NCI-H128 (cell line): ENCODE results near the gene LAMA4.
A peak's percentile ranks its signal among the peaks of the same experiment; 100 is the strongest.

Source experiments
- DNase-seq: peaks from one replicate; lab custom pipeline; 2025; ENCODE audit not compliant: unreplicated experiment; lab: John Stamatoyannopoulos, UW

Gene LAMA4

GRCh38 chr6:112193535-112194051 is 60.8 kb downstream of the LAMA4 start:
- DNase-seq: no peak

- DNase-seq: no peak
Measured at GRCh38 chr6:112193117-112193516, 61.2 kb downstream of the LAMA4 start.

DNA sequence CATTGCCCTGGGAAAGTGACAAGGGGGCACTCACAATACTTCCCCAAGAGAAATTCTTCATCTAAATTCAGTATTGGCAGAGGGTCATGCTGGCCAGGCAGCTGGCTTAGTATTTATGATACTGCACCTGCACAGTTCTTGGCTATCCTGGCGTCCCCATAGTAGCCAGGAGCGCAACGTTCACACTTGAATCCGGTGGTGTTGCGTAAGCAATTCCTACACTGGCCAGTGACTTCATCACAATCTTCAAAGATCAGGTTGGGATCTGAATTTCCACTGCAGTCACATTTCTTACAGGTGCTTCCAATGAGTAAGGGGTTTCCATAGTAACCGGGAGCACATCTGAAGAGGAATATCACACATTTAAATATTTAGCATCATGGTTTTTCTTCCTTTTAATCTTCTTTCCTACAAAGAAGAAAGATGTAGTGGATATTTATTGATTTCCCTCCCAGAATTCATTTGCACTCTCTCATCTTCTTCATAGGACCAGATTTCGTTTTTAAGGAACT is 62.8 kb downstream of the LAMA4 start:
- no peak for DNase-seq

- no peak for DNase-seq
Measured at GRCh38 chr6:112190164-112190563, 64.2 kb downstream of the LAMA4 start.

- no peak for DNase-seq
Measured at GRCh38 chr6:112189494-112189893, 64.9 kb downstream of the LAMA4 start.

- no peak for DNase-seq
Measured at GRCh38 chr6:112188906-112189305, 65.5 kb downstream of the LAMA4 start.

DNA sequence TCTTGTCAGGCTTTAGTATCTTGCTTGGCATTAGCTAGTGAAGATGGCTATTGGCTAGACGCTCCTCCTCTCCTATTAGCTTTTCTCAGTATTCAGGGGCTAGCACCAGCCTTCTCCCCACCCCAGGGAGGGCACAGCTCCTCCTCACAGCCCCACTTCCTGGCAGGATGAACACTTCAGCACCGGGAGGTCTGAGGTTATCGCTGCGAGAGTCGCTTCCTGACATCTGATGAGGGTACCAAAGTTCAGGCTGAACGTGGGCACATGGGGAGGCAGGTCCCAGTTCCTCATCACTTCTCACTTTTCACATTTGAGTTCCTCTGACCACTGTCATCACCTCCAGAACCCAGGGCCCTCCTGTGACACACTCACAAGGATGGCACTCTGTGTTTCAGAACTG is 66.6 kb downstream of the LAMA4 start:
- no peak for DNase-seq

GRCh38 chr6:112184951-112185350 is 69.4 kb downstream of the LAMA4 start:
- no peak for DNase-seq

DNA sequence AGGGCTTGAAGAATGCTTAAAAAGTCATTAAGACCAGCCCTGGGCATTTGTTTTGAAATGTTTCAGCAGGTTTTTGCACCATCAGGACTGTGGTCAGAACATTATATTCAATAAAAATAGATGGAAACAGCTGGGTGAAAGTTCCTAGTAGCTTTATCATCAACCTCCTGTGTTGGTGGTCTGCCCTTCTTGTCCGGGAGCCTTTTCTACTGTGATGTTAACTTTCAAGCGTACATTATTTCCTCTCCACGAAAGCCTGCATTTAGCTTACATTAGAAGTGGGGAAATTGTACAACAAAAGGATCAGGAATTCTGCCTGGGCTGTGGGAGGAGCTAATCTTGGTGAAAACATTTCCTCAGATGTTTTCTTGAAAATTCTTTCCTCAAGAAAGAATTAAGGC is 71.1 kb downstream of the LAMA4 start:
- DNase-seq: no peak

- DNase-seq: no peak
Measured at GRCh38 chr6:112181130-112181529, 73.2 kb downstream of the LAMA4 start.

- DNase-seq: no peak
Measured at GRCh38 chr6:112180095-112180820, 74.1 kb downstream of the LAMA4 start.

- DNase-seq: no peak
Measured at GRCh38 chr6:112179631-112180030, 74.7 kb downstream of the LAMA4 start.

GRCh38 chr6:112178846-112179245 is 75.5 kb downstream of the LAMA4 start:
- DNase-seq: no peak

GRCh38 chr6:112177092-112177491 is 77.3 kb downstream of the LAMA4 start:
- no peak for DNase-seq

DNA sequence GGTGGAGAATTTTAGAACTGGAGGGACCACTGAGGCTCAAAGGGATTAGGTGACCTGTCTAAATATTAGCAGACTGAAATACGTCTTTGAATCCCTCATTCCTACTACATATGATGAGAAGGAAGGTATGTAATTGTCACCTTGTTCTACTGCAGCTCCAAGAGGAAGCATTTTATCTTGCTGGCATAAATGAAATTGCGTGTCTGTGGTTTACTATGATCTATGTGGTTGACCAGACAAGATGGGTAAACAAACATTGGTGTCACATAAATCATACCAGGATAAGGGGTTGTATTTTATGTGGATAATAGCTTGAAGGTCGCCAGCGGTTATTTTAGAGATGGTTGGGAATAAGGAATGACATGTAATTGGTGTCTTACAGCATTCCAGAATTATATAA is 78.2 kb downstream of the LAMA4 start:
- DNase-seq: no peak

DNA sequence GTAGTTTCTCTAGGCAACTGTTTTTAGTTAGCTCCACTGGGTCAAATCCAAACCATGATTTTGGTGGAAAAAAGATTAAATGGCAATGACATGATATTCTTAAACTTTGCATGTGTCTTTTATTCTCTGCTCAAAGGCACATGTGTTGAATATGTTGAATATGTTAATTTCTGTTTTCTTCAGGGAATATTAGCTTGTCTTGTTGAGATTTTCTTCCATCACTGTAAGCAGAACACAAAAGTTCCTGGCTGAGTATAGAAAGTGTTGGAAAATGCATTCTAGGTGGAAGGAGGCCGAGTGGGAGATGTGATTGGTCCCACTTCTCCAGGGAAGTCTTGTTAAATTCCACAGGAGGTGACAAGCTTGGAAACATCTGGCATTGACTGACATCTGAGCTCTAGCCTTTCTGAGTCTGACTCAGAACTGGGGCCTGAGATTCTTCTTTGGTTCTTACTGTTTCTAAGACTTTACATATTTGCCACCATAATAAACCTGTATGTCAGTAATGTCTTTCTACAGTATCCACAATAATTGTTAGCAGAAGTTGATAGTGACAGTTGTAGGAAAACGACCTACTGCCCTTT is 81.1 kb downstream of the LAMA4 start:
- no peak for DNase-seq

- DNase-seq: no peak
Measured at GRCh38 chr6:112172540-112172939, 81.8 kb downstream of the LAMA4 start.

GRCh38 chr6:112169541-112169940 is 84.8 kb downstream of the LAMA4 start:
- no peak for DNase-seq

DNA sequence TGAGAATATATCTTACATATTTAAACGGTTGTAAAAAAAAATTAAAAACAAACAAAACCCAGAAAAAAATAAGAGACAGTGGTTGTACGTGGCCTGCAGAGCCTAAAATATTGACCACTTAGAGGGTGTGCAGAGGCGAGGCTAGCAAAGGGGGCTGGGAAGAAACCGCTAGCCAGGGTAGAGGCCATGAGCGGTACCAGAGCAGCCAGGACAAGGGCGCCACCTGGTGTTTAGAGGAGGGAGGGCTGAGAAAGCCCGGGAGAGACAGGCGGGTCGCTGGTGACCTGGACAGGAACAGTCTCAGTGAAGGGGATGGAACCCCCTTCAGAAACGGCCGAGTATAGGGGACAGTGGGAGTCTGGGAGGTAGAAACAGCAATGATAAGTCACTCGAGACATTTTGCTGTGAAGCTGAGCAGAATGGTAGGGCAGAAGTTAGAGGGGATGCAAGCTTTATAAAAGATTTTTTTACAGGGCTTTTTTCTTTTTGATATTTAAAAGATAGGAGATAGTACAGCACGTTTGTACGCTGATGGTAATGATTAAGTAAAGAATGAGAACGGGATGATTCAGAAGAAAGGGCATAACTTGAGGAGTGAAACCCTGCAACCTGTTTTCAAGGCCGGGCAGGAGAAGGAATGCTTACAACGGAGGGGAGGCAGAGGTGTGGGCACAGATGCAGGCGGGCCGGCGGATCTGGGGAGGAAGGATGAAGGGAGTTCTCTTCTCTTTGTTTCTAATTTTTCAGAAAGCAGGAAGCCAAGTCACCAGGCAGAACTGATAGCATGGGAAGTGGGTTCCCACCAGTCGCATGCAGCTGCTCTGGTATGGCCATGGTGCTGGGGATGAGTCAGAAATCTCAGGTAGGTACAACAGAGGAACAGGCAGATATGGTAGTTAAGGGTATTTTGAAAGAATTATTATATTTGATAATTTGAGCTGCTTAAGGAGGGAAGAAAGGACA is 90.8 kb downstream of the LAMA4 start:
- DNase-seq: peak; percentile 11

- no peak for DNase-seq
Measured at GRCh38 chr6:112160745-112161144, 93.6 kb downstream of the LAMA4 start.

- DNase-seq: no peak
Measured at GRCh38 chr6:112156668-112157067, 97.7 kb downstream of the LAMA4 start.
